Measurements from ENCODE around the gene WDR59. TPM values are rescaled to one million over a fixed set of nuclear protein-coding genes. Genes with fewer than 3 reads are reported as not detected.

The WDR59 gene
- polyA plus RNA-seq, 3 donors: 6.7 to 44.4 (median 7.8) TPM

DNA sequence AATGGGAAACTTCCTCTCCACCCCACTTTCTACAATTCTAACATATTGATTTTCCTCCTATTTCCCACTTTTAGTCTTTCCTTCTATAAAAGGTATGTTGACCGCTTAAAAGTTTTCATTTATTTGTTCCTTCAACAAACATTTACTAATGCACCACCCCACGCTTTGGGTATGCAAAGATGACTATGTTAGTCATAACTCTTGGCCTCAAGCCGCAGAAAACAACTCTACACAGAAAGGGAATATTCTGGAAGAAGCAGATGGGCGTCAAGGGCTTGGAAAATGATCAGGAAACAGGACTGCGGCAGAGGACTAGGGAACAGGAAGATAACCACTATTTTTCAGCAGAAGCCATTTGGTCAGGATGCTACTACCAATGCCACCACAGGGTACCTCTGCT lies 153.5 kb downstream of the WDR59 start:
- Histone ChIP-seq H3K9ac (ENCODE audit: insufficient read depth, low read length, poor library complexity, severe bottlenecking) (no peak overlapping the region), H4K20me1 (ENCODE audit: insufficient read depth, low read length) (no peaks in the 10 kb centered on the region), H3K79me2 (ENCODE audit: insufficient read depth, low read length) (no peaks in the 10 kb centered on the region), H2AFZ (ENCODE audit: insufficient read depth, low read depth, low read length, poor library complexity, severe bottlenecking) (no peak overlapping the region), H3K27ac (ENCODE audit: low read depth in 1 of 2, low read length in 2 of 2) (no peak overlapping the region), H3K4me3 (replicated peaks in 1 of 3; ENCODE audit: low read depth in 2 of 3, low read length in 3 of 3) (no peak overlapping the region), H3K9me3 (replicated peaks in 1 of 2; ENCODE audit: control insufficient read depth in 1 of 2, insufficient read depth in 1 of 2, low read length in 2 of 2) (no peaks in the 10 kb centered on the region), H3K27me3 (ENCODE audit: control insufficient read depth in 2 of 2, insufficient read depth in 2 of 2, low read length in 2 of 2) (no peaks in the 10 kb centered on the region), H3K36me3 (replicated peaks in 1 of 2; ENCODE audit: control insufficient read depth in 1 of 2, insufficient read depth in 2 of 2, low read length in 2 of 2) (no peaks in the 10 kb centered on the region), H3K4me2 (replicated peaks; ENCODE audit: extremely low read depth, low read length, poor library complexity, severe bottlenecking) (no peak overlapping the region), H3K4me1 (ENCODE audit: control insufficient read depth in 1 of 2, insufficient read depth in 2 of 2, low read length in 2 of 2) (no peaks in the 10 kb centered on the region)
- Mint-ChIP-seq H3K9me3 (peaks cover 5 to 15% (median 9%) of the 10 kb centered on the region in 7 donors), H3K4me1 (peaks cover 2% of the 10 kb centered on the region), H3K27me3 (ENCODE audit: low read depth in 3 of 3) (peaks cover 2 to 4% (median 3%) of the 10 kb centered on the region in 3 donors), H3K36me3 (no peaks in the 10 kb centered on the region), H3K27ac (no peak overlapping the region), H3K4me3 (no peak overlapping the region)
- no peak for DNase-seq
- intact Hi-C loops (cut with micrococcal nuclease): no loop called here
- TF ChIP-seq, protein P1, sequence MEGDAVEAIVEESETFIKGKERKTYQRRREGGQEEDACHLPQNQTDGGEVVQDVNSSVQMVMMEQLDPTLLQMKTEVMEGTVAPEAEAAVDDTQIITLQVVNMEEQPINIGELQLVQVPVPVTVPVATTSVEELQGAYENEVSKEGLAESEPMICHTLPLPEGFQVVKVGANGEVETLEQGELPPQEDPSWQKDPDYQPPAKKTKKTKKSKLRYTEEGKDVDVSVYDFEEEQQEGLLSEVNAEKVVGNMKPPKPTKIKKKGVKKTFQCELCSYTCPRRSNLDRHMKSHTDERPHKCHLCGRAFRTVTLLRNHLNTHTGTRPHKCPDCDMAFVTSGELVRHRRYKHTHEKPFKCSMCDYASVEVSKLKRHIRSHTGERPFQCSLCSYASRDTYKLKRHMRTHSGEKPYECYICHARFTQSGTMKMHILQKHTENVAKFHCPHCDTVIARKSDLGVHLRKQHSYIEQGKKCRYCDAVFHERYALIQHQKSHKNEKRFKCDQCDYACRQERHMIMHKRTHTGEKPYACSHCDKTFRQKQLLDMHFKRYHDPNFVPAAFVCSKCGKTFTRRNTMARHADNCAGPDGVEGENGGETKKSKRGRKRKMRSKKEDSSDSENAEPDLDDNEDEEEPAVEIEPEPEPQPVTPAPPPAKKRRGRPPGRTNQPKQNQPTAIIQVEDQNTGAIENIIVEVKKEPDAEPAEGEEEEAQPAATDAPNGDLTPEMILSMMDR (IDR thresholded peaks at IDR 0.05): no peak
- 93% methylated on average over 4 of the region's 5 CpGs for WGBS (ENCODE audit: insufficient coverage)

DNA sequence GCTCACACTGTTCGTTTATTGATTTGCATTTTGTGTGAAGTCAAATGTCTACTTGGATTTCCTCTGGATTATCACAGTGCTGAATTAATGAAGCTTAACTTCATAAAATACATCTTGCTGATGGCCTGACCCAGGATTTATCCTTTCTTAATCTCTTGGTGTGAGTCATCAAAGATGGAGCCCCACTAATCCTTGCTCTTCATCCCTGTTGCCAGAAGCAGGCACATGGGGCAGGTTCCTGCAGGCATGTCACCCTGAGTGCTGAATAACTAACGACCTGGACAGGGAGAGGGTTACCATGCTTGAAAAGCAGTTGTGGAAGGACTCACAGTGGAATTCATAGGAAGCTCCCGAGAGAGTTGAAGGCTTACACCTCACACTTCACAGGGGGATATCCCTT lies 154.3 kb downstream of the WDR59 start:
- Histone ChIP-seq H3K9ac (ENCODE audit: insufficient read depth, low read length, poor library complexity, severe bottlenecking) (no peak overlapping the region), H3K27ac (ENCODE audit: low read depth in 1 of 2, low read length in 2 of 2) (no peak overlapping the region), H4K20me1 (ENCODE audit: insufficient read depth, low read length) (no peaks in the 10 kb centered on the region), H3K36me3 (replicated peaks in 1 of 2; ENCODE audit: control insufficient read depth in 1 of 2, insufficient read depth in 2 of 2, low read length in 2 of 2) (no peaks in the 10 kb centered on the region), H2AFZ (ENCODE audit: insufficient read depth, low read depth, low read length, poor library complexity, severe bottlenecking) (no peak overlapping the region), H3K27me3 (ENCODE audit: control insufficient read depth in 2 of 2, insufficient read depth in 2 of 2, low read length in 2 of 2) (no peaks in the 10 kb centered on the region), H3K4me2 (replicated peaks; ENCODE audit: extremely low read depth, low read length, poor library complexity, severe bottlenecking) (no peak overlapping the region), H3K79me2 (ENCODE audit: insufficient read depth, low read length) (no peaks in the 10 kb centered on the region), H3K4me1 (ENCODE audit: control insufficient read depth in 1 of 2, insufficient read depth in 2 of 2, low read length in 2 of 2) (no peaks in the 10 kb centered on the region), H3K4me3 (replicated peaks in 1 of 3; ENCODE audit: low read depth in 2 of 3, low read length in 3 of 3) (no peak overlapping the region), H3K9me3 (replicated peaks in 1 of 2; ENCODE audit: control insufficient read depth in 1 of 2, insufficient read depth in 1 of 2, low read length in 2 of 2) (no peaks in the 10 kb centered on the region)
- Mint-ChIP-seq H3K36me3 (no peaks in the 10 kb centered on the region), H3K27ac (no peak overlapping the region), H3K9me3 (peaks cover 5 to 15% (median 9%) of the 10 kb centered on the region in 7 donors), H3K4me1 (peaks cover 2% of the 10 kb centered on the region), H3K4me3 (no peak overlapping the region), H3K27me3 (ENCODE audit: low read depth in 3 of 3) (peaks cover 2 to 4% (median 3%) of the 10 kb centered on the region in 3 donors)
- TF ChIP-seq, protein P1 (IDR thresholded peaks at IDR 0.05): no peak
- intact Hi-C loops (cut with micrococcal nuclease): no loop called here
- no peak for DNase-seq
- no CpG with 5 or more reads among the region's 3 CpGs for WGBS (ENCODE audit: insufficient coverage)
